CD8-positive, alpha-beta memory T cell (primary cell): ENCODE measurements around the gene UGCG. TPM values are rescaled to one million over a fixed set of nuclear protein-coding genes. Genes with fewer than 3 reads are reported as not detected.
A peak's percentile ranks its signal among the peaks of the same experiment; 100 is the strongest.

Experiments used
- CTCF ChIA-PET: fragments of 350-600 bp; sonication (Branson Sonifier 250); formaldehyde crosslinking; loops from one replicate; lab custom pipeline; 2021; ENCODE audit warnings: antibody characterized with exemption; lab: Charles Lee
- POLR2A ChIA-PET: fragments of 350-600 bp; sonication (Branson Sonifier 250); formaldehyde crosslinking; loops from one replicate; lab custom pipeline; 2021; ENCODE audit warnings: antibody characterized with exemption; lab: Charles Lee
- DNase-seq, 5 donors: peaks; one replicate each; pipeline versions ENCODE4 v3.0.0 to v3.0.0-alpha.2; 2020 to 2022; ENCODE audit warnings: mixed read lengths in 1 of 5
- H3K27ac ChIP-seq: one replicate; pipeline ENCODE4 v1.7.0; 2013; ENCODE audit warnings: low read depth, mild to moderate bottlenecking, low read length, moderate library complexity
- H3K27me3 ChIP-seq: 2 replicates; pipeline ENCODE4 v1.7.0; 2013; ENCODE audit warnings: low read length, mild to moderate bottlenecking; ENCODE audit not compliant: insufficient read depth, poor library complexity, severe bottlenecking
- H3K36me3 ChIP-seq: 2 replicates; pipeline ENCODE4 v1.7.0; 2013; ENCODE audit warnings: mild to moderate bottlenecking, low read length, moderate library complexity; ENCODE audit not compliant: insufficient read depth
- H3K4me1 ChIP-seq: 2 replicates; pipeline ENCODE4 v1.7.0; 2013; ENCODE audit warnings: mild to moderate bottlenecking, low read length, moderate library complexity; ENCODE audit not compliant: insufficient read depth
- H3K4me3 ChIP-seq: 2 replicates; pipeline ENCODE4 v1.7.0; 2013; ENCODE audit warnings: mild to moderate bottlenecking, low read length
- H3K9me3 ChIP-seq: 2 replicates; pipeline ENCODE4 v1.7.0; 2013; ENCODE audit warnings: mild to moderate bottlenecking, low read length
- H3K27ac Mint-ChIP-seq, 8 donors: one replicate each; pipeline ENCODE4 v1.8.0; 2020 to 2021; ENCODE audit warnings: mixed read lengths in 8 of 8, mild to moderate bottlenecking in 6 of 8, inconsistent platforms in 3 of 8, moderate library complexity in 3 of 8
- H3K27me3 Mint-ChIP-seq, 2 donors: one replicate each; pipeline ENCODE4 v1.8.0; 2020 to 2021; ENCODE audit warnings: mixed read lengths in 2 of 2, mild to moderate bottlenecking in 1 of 2, moderate library complexity in 1 of 2
- H3K36me3 Mint-ChIP-seq, 3 donors: one replicate each; pipeline ENCODE4 v1.8.0; 2020 to 2021; ENCODE audit warnings: mixed read lengths in 3 of 3, inconsistent platforms in 1 of 3, mild to moderate bottlenecking in 1 of 3
- H3K4me1 Mint-ChIP-seq, 3 donors: one replicate each; pipeline ENCODE4 v1.8.0; 2020 to 2021; ENCODE audit warnings: mixed read lengths in 3 of 3, inconsistent platforms in 1 of 3, mild to moderate bottlenecking in 1 of 3
- H3K4me3 Mint-ChIP-seq, 7 donors: one replicate each; pipeline ENCODE4 v1.8.0; 2020 to 2021; ENCODE audit warnings: mixed read lengths in 7 of 7, mild to moderate bottlenecking in 6 of 7, moderate library complexity in 4 of 7, inconsistent platforms in 2 of 7
- H3K9me3 Mint-ChIP-seq, 5 donors: one replicate each; pipeline ENCODE4 v1.8.0; 2020 to 2022; ENCODE audit warnings: mixed read lengths in 5 of 5, mild to moderate bottlenecking in 3 of 5, moderate library complexity in 2 of 5, inconsistent platforms in 1 of 5
- polyA plus RNA-seq: library from polyadenylated mRNA; unstranded; fragments of 300-500 nt; fragmentation: Illumina TruSeq; gene quantifications from one replicate; pipeline ENCODE4 v1.2.3, GENCODE V29; 2021
- total RNA-seq, 2 experiments: library from RNA; stranded (reverse); gene quantifications; one replicate each; pipeline ENCODE4 v1.2.3, GENCODE V29; 2021

Gene UGCG
- total and polyA plus RNA-seq, 3 experiments from 2014 or later = 13.1 to 23.2 (median 20.4) TPM

GRCh38 chr9:111937301-111937700 is 40.7 kb downstream of the UGCG start:
- H3K36me3 Mint-ChIP-seq = peaks cover 12 to 34% (median 16%) of the 10 kb centered on the region in 3 donors
- H3K4me1 Mint-ChIP-seq = peaks cover 30 to 36% (median 30%) of the 10 kb centered on the region in 3 donors
- peak overlapping the region in 6 of 8 donors; percentile 59 to 95 (median 91) for H3K27ac Mint-ChIP-seq
- Histone ChIP-seq H3K36me3 (peaks cover 11% of the 10 kb centered on the region), H3K27me3 (no peaks in the 10 kb centered on the region), H3K9me3 (no peaks in the 10 kb centered on the region), H3K4me1 (peaks cover 20% of the 10 kb centered on the region), H3K4me3 (no peak overlapping the region), H3K27ac (no peak overlapping the region)
- H3K9me3 Mint-ChIP-seq = no peaks in the 10 kb centered on the region
- POLR2A ChIA-PET = interaction anchor here (0.8 to 1.9 kb wide), 3 partner anchors 10 to 40 kb away, joined by 3 to 7 read pairs (median 3); partner anchors contain the start of gene UGCG
- no peak for DNase-seq
- no peaks in the 10 kb centered on the region for H3K27me3 Mint-ChIP-seq
- peak overlapping the region in 6 of 7 donors; percentile 27 to 83 (median 74) for H3K4me3 Mint-ChIP-seq
- CTCF ChIA-PET = interaction anchor here (1.2 to 2.1 kb wide), 3 partner anchors 10 to 138 kb away, joined by 6 to 11 read pairs (median 6); no protein-coding TSS in a partner anchor

DNA sequence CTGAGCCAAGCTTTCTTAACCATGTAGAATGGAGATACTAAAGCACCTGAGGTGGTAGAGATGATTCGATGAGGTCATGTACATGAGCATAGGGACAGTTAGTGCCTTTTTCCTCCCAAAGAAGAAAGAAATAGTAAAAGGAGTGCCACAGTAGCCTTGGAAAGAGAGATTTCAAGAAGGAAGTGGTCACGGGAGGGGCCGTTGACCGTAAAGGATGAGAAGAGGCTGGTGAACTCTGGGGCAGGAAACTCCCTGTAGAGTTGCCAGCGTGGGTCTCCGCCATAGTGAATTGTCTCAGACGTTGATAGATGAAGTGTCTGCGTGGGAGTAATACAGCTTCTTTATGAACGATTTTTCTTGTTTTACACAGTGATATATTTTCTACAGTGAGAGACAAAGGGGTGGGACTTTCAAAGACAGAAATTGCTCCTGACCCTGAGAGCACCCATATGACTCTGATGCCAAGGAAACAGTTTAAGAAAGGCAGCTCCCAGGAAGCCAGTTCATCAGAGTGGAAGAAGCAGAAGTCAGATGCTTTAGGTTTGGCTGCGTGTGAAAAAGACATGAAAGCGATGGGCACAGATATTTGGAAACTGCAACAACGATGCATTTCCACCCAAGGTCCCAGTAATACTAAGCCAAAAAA is 41.3 kb downstream of the UGCG start:
- peak overlapping the region; percentile 26 for H3K4me3 ChIP-seq

GRCh38 chr9:111938427-111938800 is 41.8 kb downstream of the UGCG start:
- peak overlapping the region; percentile 26 for H3K4me3 ChIP-seq
- no peak overlapping the region for H3K27ac ChIP-seq
- CTCF ChIA-PET = interaction anchor here (1.2 kb wide), 1 partner anchor 137 kb away, joined by 6 read pairs; no protein-coding TSS in a partner anchor
- H3K27ac Mint-ChIP-seq = peak overlapping the region; percentile 59 to 96 (median 92)
- H3K4me1 Mint-ChIP-seq = peaks cover 30 to 36% (median 30%) of the 10 kb centered on the region in 3 donors
- H3K36me3 Mint-ChIP-seq = peaks cover 7 to 23% (median 14%) of the 10 kb centered on the region in 3 donors
- no peaks in the 10 kb centered on the region for H3K9me3 Mint-ChIP-seq
- H3K36me3 ChIP-seq = peaks cover 3% of the 10 kb centered on the region
- H3K9me3 ChIP-seq = no peaks in the 10 kb centered on the region
- POLR2A ChIA-PET = interaction anchor here (1.1 to 1.9 kb wide), 2 partner anchors 12 to 41 kb away, joined by 3 to 7 read pairs; partner anchors contain the start of gene UGCG
- no peak for DNase-seq
- peak overlapping the region in 6 of 7 donors; percentile 63 to 83 (median 80) for H3K4me3 Mint-ChIP-seq
- no peaks in the 10 kb centered on the region for H3K27me3 ChIP-seq
- no peaks in the 10 kb centered on the region for H3K27me3 Mint-ChIP-seq
- H3K4me1 ChIP-seq = peaks cover 20% of the 10 kb centered on the region

More for the DNA sequence above, 41.3 kb downstream of the UGCG start:
- Histone ChIP-seq H3K27me3 (no peaks in the 10 kb centered on the region), H3K4me1 (peaks cover 20% of the 10 kb centered on the region), H3K9me3 (no peaks in the 10 kb centered on the region), H3K27ac (no peak overlapping the region), H3K36me3 (peaks cover 6% of the 10 kb centered on the region)
- H3K36me3 Mint-ChIP-seq = peaks cover 11 to 28% (median 14%) of the 10 kb centered on the region in 3 donors
- DNase-seq = peak; percentile 27 to 71 (median 32)
- CTCF ChIA-PET = interaction anchor here (1.2 kb wide), 2 partner anchors 40 to 137 kb away, joined by 6 read pairs; no protein-coding TSS in a partner anchor
- POLR2A ChIA-PET = interaction anchor here (0.8 to 1.9 kb wide), 3 partner anchors 10 to 41 kb away, joined by 3 to 7 read pairs (median 3); partner anchors contain the start of gene UGCG
- H3K27ac Mint-ChIP-seq = peak overlapping the region; percentile 59 to 96 (median 92)
- no peaks in the 10 kb centered on the region for H3K9me3 Mint-ChIP-seq
- peak overlapping the region; percentile 27 to 83 (median 80) for H3K4me3 Mint-ChIP-seq
- H3K27me3 Mint-ChIP-seq = no peaks in the 10 kb centered on the region
- H3K4me1 Mint-ChIP-seq = peaks cover 30 to 36% (median 30%) of the 10 kb centered on the region in 3 donors

- peaks cover 20% of the 10 kb centered on the region for H3K4me1 ChIP-seq
- no peak overlapping the region for H3K27ac ChIP-seq
- H3K4me3 ChIP-seq = no peak overlapping the region
- no peaks in the 10 kb centered on the region for H3K27me3 ChIP-seq
- Mint-ChIP-seq H3K4me3 (peak overlapping the region in 5 of 7 donors; percentile 26 to 83 (median 58)), H3K4me1 (peaks cover 30 to 36% (median 30%) of the 10 kb centered on the region in 3 donors), H3K27ac (peak overlapping the region in 7 of 8 donors; percentile 37 to 92 (median 87)), H3K36me3 (peaks cover 7 to 14% (median 14%) of the 10 kb centered on the region in 3 donors), H3K9me3 (no peaks in the 10 kb centered on the region), H3K27me3 (peaks cover 0 to under 1% of the 10 kb centered on the region in 2 donors)
- H3K36me3 ChIP-seq = no peaks in the 10 kb centered on the region
- CTCF ChIA-PET = no interaction called here
- POLR2A ChIA-PET = interaction anchor here (1.1 kb wide), 1 partner anchor 13 kb away, joined by 3 read pairs; no protein-coding TSS in a partner anchor
- no peak for DNase-seq
- no peaks in the 10 kb centered on the region for H3K9me3 ChIP-seq
These were observed 42.7 kb downstream of the UGCG start for GRCh38 chr9:111939322-111939721.

- Mint-ChIP-seq H3K9me3 (no peaks in the 10 kb centered on the region), H3K27me3 (peaks cover 0 to 5% of the 10 kb centered on the region in 2 donors), H3K27ac (no peak overlapping the region), H3K4me1 (peaks cover 31 to 41% (median 35%) of the 10 kb centered on the region in 3 donors), H3K4me3 (no peak overlapping the region), H3K36me3 (peaks cover under 1 to 8% (median 3%) of the 10 kb centered on the region in 3 donors)
- Histone ChIP-seq H3K27ac (no peak overlapping the region), H3K27me3 (no peaks in the 10 kb centered on the region), H3K9me3 (no peaks in the 10 kb centered on the region), H3K36me3 (no peaks in the 10 kb centered on the region), H3K4me3 (no peak overlapping the region), H3K4me1 (peaks cover 20% of the 10 kb centered on the region)
- ChIA-PET POLR2A (no interaction called here), CTCF (interaction anchor here (1.4 kb wide), 1 partner anchor 14 kb away, joined by 4 read pairs; no protein-coding TSS in a partner anchor)
- DNase-seq = no peak
These were observed 44.1 kb downstream of the UGCG start for GRCh38 chr9:111940697-111941096.

DNA sequence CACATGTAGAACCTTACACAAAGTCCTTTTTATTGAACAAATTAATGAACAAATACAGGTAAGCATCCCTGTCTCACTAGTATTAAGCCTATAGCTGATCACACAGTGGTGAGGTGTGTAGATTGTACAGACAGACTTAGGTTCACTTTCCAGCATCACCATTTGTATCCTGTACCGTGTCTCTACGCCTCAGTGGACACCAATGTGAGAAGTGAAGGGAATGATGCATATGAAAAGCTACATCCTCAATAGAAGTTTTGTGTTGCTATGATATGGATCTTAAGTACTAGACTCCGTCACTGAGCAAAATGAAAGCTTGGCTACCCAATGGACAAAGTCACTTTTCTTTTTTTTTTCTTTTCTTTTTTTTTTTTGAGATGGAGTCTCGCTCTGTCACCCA is 46.6 kb downstream of the UGCG start:
- H3K27me3 ChIP-seq = no peaks in the 10 kb centered on the region
- no peak overlapping the region for H3K4me3 ChIP-seq
- POLR2A ChIA-PET = no interaction called here
- H3K36me3 ChIP-seq = no peaks in the 10 kb centered on the region
- H3K27ac ChIP-seq = no peak overlapping the region
- H3K36me3 Mint-ChIP-seq = no peaks in the 10 kb centered on the region
- H3K27me3 Mint-ChIP-seq = peaks cover 0 to 5% of the 10 kb centered on the region in 2 donors
- DNase-seq = no peak
- peaks cover 10% of the 10 kb centered on the region for H3K4me1 ChIP-seq
- H3K9me3 Mint-ChIP-seq = no peaks in the 10 kb centered on the region
- H3K4me3 Mint-ChIP-seq = no peak overlapping the region
- H3K4me1 Mint-ChIP-seq = peaks cover 13 to 21% (median 17%) of the 10 kb centered on the region in 3 donors
- no peak overlapping the region for H3K27ac Mint-ChIP-seq
- no peaks in the 10 kb centered on the region for H3K9me3 ChIP-seq
- CTCF ChIA-PET = no interaction called here

- no peak for DNase-seq
- Histone ChIP-seq H3K4me3 (no peak overlapping the region), H3K4me1 (peaks cover 5% of the 10 kb centered on the region), H3K27ac (no peak overlapping the region), H3K9me3 (no peaks in the 10 kb centered on the region), H3K36me3 (no peaks in the 10 kb centered on the region), H3K27me3 (no peaks in the 10 kb centered on the region)
- H3K27me3 Mint-ChIP-seq = peaks cover 0 to 5% of the 10 kb centered on the region in 2 donors
- POLR2A ChIA-PET = no interaction called here
- H3K36me3 Mint-ChIP-seq = no peaks in the 10 kb centered on the region
- H3K27ac Mint-ChIP-seq = no peak overlapping the region
- CTCF ChIA-PET = no interaction called here
- no peak overlapping the region for H3K4me3 Mint-ChIP-seq
- no peaks in the 10 kb centered on the region for H3K9me3 Mint-ChIP-seq
- peaks cover 9 to 15% (median 11%) of the 10 kb centered on the region in 3 donors for H3K4me1 Mint-ChIP-seq
These were observed 47.1 kb downstream of the UGCG start for GRCh38 chr9:111943746-111944145.
